Hepatocyte (in vitro differentiated cells): ENCODE measurements around the gene SORCS2. TPM values are rescaled to one million over a fixed set of nuclear protein-coding genes. Genes with fewer than 3 reads are reported as not detected.

Source experiments
- DNase-seq: peaks from one replicate; pipeline ENCODE4 v3.0.0-alpha.2; 2016; ENCODE audit warnings: low spot score
- H2AFZ ChIP-seq: fragments of 200-600 bp; sonication (generic); 2 replicates; pipeline ENCODE4 v1.6.0; 2016; ENCODE audit warnings: antibody characterized with exemption, mild to moderate bottlenecking
- H3K27ac ChIP-seq: fragments of 200-600 bp; sonication (generic); 2 replicates; pipeline ENCODE4 v1.5.1; 2016; ENCODE audit warnings: mild to moderate bottlenecking
- H3K27me3 ChIP-seq: fragments of 200-600 bp; sonication (generic); 2 replicates; pipeline ENCODE4 v1.6.1; 2016
- H3K36me3 ChIP-seq: fragments of 200-600 bp; sonication (generic); replicated peaks from 2 replicates; pipeline ENCODE4 v1.5.1; 2016; ENCODE audit warnings: low read depth; ENCODE audit not compliant: insufficient read depth
- H3K4me1 ChIP-seq: fragments of 200-600 bp; sonication (generic); 2 replicates; pipeline ENCODE4 v1.5.1; 2016; ENCODE audit warnings: mild to moderate bottlenecking, moderate library complexity; ENCODE audit not compliant: insufficient read depth
- H3K4me2 ChIP-seq: fragments of 200-600 bp; sonication (generic); 2 replicates; pipeline ENCODE4 v1.6.0; 2016
- H3K4me3 ChIP-seq: fragments of 200-600 bp; sonication (generic); 2 replicates; pipeline ENCODE4 v1.5.1; 2016; ENCODE audit warnings: mild to moderate bottlenecking
- H3K79me2 ChIP-seq: fragments of 200-600 bp; sonication (generic); 2 replicates; pipeline ENCODE4 v1.6.0; 2017; ENCODE audit warnings: mild to moderate bottlenecking
- H3K9me2 ChIP-seq: fragments of 200-600 bp; sonication (generic); replicated peaks from 2 replicates; pipeline ENCODE4 v1.6.0; 2017; ENCODE audit warnings: mild to moderate bottlenecking; ENCODE audit not compliant: insufficient read depth
- H3K9me3 ChIP-seq: fragments of 200-600 bp; sonication (generic); 2 replicates; pipeline ENCODE4 v1.5.1; 2016; ENCODE audit warnings: low read depth, mild to moderate bottlenecking
- H4K20me1 ChIP-seq: fragments of 200-600 bp; sonication (generic); 2 replicates; pipeline ENCODE4 v1.6.0; 2016; ENCODE audit warnings: mild to moderate bottlenecking; ENCODE audit not compliant: insufficient read depth, poor library complexity, severe bottlenecking
- EZH2 ChIP-seq: fragments of 200-600 bp; sonication (generic); IDR thresholded peaks from 2 replicates; pipeline ENCODE4 v1.6.1; 2016; ENCODE audit warnings: antibody characterized with exemption, mild to moderate bottlenecking, borderline replicate concordance
- EZH2phosphoT487 ChIP-seq: fragments of 200-600 bp; sonication (generic); IDR thresholded peaks from one replicate; pipeline ENCODE4 v1.6.1; 2018; ENCODE audit warnings: antibody characterized with exemption, mild to moderate bottlenecking, low read depth, moderate library complexity; ENCODE audit not compliant: unreplicated experiment, severe bottlenecking
- WGBS: methylation state at CpG from one replicate; pipeline ENCODE4 v1.1.6; 2016; ENCODE audit warnings: low lambda C conversion rate; ENCODE audit errors: missing lambda C conversion rate; 5-methylcytosine and 5-hydroxymethylcytosine counted together
- polyA plus RNA-seq: library from polyadenylated mRNA; unstranded; fragments of >200 nt; fragmentation: Nextera tagmentation; extraction: Ambion mirVana; gene quantifications from 2 replicates; pipeline ENCODE4 v1.2.1, GENCODE V29; 2016
- total RNA-seq: library from RNA; depleted of rRNA; stranded (reverse); fragments of >200 nt; gene quantifications from 2 replicates; pipeline ENCODE4 v1.2.3, GENCODE V29; 2014
- TF ChIP-seq, protein P1 (sequence below): fragments of 200-600 bp; sonication (generic); IDR thresholded peaks from 2 replicates; pipeline ENCODE4 v1.5.1; 2016; ENCODE audit warnings: antibody characterized with exemption, mild to moderate bottlenecking; ENCODE audit not compliant: poor library complexity

Gene SORCS2
- total and polyA plus RNA-seq, 2 experiments from 2014 or later: 1.6 to 4.8 TPM

DNA sequence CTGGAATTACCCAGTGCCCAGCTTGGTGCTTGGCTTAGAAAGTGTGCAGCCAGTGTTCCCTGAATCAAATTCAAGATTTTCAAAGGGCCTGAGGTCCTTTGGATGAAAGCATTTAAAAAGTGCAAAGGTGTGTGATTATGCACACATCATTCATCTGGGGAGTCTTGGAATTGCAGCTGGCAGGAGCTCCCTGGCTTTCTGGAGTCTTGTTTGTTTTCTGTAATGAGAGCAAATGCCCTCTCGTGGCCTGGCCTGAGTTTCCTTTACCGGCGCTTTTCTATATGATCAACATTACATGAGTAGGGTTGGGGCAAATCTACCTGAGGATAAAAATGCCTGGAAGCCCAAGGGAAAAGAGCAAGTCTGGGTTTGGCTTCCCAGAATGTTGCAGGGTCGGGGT is 24.6 kb upstream of the SORCS2 start:
- TF ChIP-seq, protein P1, sequence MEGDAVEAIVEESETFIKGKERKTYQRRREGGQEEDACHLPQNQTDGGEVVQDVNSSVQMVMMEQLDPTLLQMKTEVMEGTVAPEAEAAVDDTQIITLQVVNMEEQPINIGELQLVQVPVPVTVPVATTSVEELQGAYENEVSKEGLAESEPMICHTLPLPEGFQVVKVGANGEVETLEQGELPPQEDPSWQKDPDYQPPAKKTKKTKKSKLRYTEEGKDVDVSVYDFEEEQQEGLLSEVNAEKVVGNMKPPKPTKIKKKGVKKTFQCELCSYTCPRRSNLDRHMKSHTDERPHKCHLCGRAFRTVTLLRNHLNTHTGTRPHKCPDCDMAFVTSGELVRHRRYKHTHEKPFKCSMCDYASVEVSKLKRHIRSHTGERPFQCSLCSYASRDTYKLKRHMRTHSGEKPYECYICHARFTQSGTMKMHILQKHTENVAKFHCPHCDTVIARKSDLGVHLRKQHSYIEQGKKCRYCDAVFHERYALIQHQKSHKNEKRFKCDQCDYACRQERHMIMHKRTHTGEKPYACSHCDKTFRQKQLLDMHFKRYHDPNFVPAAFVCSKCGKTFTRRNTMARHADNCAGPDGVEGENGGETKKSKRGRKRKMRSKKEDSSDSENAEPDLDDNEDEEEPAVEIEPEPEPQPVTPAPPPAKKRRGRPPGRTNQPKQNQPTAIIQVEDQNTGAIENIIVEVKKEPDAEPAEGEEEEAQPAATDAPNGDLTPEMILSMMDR: peak; percentile 14
- no peak for TF ChIP-seq EZH2phosphoT487
- 61% methylated on average over 4 of the region's 4 CpGs for WGBS
- H4K20me1 ChIP-seq: no peaks in the 10 kb centered on the region
- H3K27ac ChIP-seq: peak overlapping the region; percentile 26
- H3K4me3 ChIP-seq: no peak overlapping the region
- no peak for DNase-seq
- no peaks in the 10 kb centered on the region for H3K36me3 ChIP-seq
- no peak overlapping the region for H2AFZ ChIP-seq
- peaks cover 14% of the 10 kb centered on the region for H3K4me1 ChIP-seq
- H3K79me2 ChIP-seq: no peaks in the 10 kb centered on the region
- H3K9me3 ChIP-seq: no peaks in the 10 kb centered on the region
- H3K4me2 ChIP-seq: no peak overlapping the region
- H3K27me3 ChIP-seq: no peaks in the 10 kb centered on the region
- H3K9me2 ChIP-seq: no peaks in the 10 kb centered on the region

DNA sequence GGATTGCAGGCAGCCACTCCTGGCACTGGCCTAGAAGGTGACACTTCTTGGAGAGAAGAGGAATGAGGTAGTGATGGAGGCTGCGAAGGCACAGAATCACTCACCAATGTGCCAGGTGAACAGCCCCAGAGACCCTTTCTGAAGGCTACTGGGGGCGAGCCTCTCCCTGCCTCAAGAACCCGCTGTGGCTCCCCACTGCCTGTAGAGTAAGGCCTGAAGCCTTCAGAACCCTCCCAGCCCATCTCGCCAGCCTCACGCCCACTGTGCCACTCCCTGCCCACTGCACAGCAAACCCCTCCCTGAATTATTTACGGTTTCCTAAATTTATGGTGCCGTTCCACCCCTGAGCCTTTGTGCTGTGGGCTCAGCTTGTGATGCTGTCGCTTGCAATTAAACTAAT is 24.2 kb upstream of the SORCS2 start:
- no peak for TF ChIP-seq EZH2
- TF ChIP-seq EZH2phosphoT487: no peak
- TF ChIP-seq, protein P1: no peak
- H2AFZ ChIP-seq: no peak overlapping the region
- WGBS: 93% methylated on average over 8 of the region's 8 CpGs

DNA sequence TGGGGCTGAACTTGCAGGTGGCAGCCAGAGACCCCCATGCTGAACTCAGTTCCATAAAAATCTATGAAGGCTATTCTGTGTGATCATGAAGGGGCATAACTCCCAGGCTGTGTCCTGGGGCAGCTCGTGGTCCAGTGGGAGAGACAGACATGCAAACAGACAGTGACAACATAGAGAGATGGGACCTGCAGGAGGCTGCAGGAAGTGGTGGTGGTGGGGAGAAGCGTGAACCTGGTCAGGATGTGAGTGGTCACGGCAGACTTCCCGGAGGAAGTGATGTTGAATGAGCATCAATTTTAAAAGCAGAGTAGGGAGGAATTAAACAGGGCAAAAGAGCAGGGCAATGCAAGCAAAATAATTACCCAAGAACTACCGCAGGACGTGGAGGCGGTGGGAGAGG is 23.2 kb upstream of the SORCS2 start:
- Histone ChIP-seq H2AFZ (no peak overlapping the region), H3K27me3 (no peaks in the 10 kb centered on the region), H4K20me1 (no peaks in the 10 kb centered on the region), H3K9me2 (no peaks in the 10 kb centered on the region), H3K4me2 (no peak overlapping the region), H3K36me3 (no peaks in the 10 kb centered on the region), H3K79me2 (no peaks in the 10 kb centered on the region), H3K4me1 (peaks cover 14% of the 10 kb centered on the region), H3K27ac (no peak overlapping the region), H3K9me3 (no peaks in the 10 kb centered on the region), H3K4me3 (no peak overlapping the region)
- no peak for TF ChIP-seq EZH2
- no peak for TF ChIP-seq EZH2phosphoT487
- TF ChIP-seq, protein P1: no peak
- DNase-seq: no peak
- 95% methylated on average over 7 of the region's 7 CpGs for WGBS

More for the DNA sequence above, 24.2 kb upstream of the SORCS2 start:
- Histone ChIP-seq H3K27me3 (no peaks in the 10 kb centered on the region), H3K9me2 (no peaks in the 10 kb centered on the region), H4K20me1 (no peaks in the 10 kb centered on the region), H3K27ac (peak overlapping the region; percentile 26), H3K4me1 (peaks cover 14% of the 10 kb centered on the region), H3K4me2 (no peak overlapping the region), H3K9me3 (no peaks in the 10 kb centered on the region), H3K4me3 (no peak overlapping the region), H3K36me3 (no peaks in the 10 kb centered on the region), H3K79me2 (no peaks in the 10 kb centered on the region)
- DNase-seq: no peak

GRCh38 chr4:7170012-7170411 is 22.3 kb upstream of the SORCS2 start:
- H3K4me1 ChIP-seq: peaks cover 14% of the 10 kb centered on the region
- no peak overlapping the region for H3K4me2 ChIP-seq
- DNase-seq: no peak
- WGBS: 95% methylated on average over 3 of the region's 3 CpGs
- H3K27ac ChIP-seq: no peak overlapping the region
- H3K4me3 ChIP-seq: no peak overlapping the region
- TF ChIP-seq, protein P1: no peak
- TF ChIP-seq EZH2 (no peak), EZH2phosphoT487 (no peak)
- H3K27me3 ChIP-seq: no peaks in the 10 kb centered on the region
- no peaks in the 10 kb centered on the region for H4K20me1 ChIP-seq
- H3K9me3 ChIP-seq: no peaks in the 10 kb centered on the region
- H3K79me2 ChIP-seq: no peaks in the 10 kb centered on the region
- H2AFZ ChIP-seq: no peak overlapping the region
- H3K9me2 ChIP-seq: no peaks in the 10 kb centered on the region
- no peaks in the 10 kb centered on the region for H3K36me3 ChIP-seq
